K562 (cell line): Measurements from ENCODE around the gene SLC38A1. TPM values are rescaled to one million over a fixed set of nuclear protein-coding genes. Genes with fewer than 3 reads are reported as not detected.

Source experiments
- BDP1 ChIP-seq: IDR thresholded peaks from 3 replicates; pipeline ENCODE4 v1.6.1; 2011; ENCODE audit not compliant: insufficient read length, insufficient read depth
- BHLHE40 ChIP-seq: IDR thresholded peaks from 2 replicates; pipeline ENCODE4 v1.6.1; 2011; ENCODE audit warnings: low read length, improper control_type of control experiment
- CBFA2T3 ChIP-seq: fragments of 450-650 bp; IDR thresholded peaks from 2 replicates; pipeline ENCODE4 v1.6.1; 2017
- CBX1 ChIP-seq: sonication (generic); IDR thresholded peaks from 2 replicates; pipeline ENCODE4 v1.6.1; 2016; ENCODE audit warnings: antibody characterized with exemption, low read depth, mild to moderate bottlenecking
- COPS2 ChIP-seq: fragments of 450-650 bp; conservative IDR thresholded peaks from 2 replicates; pipeline ENCODE4 v1.6.1; 2016; ENCODE audit warnings: mild to moderate bottlenecking, moderate library complexity
- DNMT1 ChIP-seq: fragments of 450-650 bp; IDR thresholded peaks from 2 replicates; pipeline ENCODE4 v1.6.1; 2016; ENCODE audit warnings: antibody characterized with exemption, mild to moderate bottlenecking
- E2F5 ChIP-seq: sonication (generic); formaldehyde crosslinking; IDR thresholded peaks from 2 replicates; pipeline ENCODE4 v1.8.0; 2022; ENCODE audit warnings: mild to moderate bottlenecking, missing genetic modification reagents
- FIP1L1 ChIP-seq: fragments of 200-400 bp; formaldehyde crosslinking; IDR thresholded peaks from 2 replicates; pipeline ENCODE4 v1.6.1; 2018; ENCODE audit warnings: mild to moderate bottlenecking, low read depth, low read length; ENCODE audit not compliant: poor library complexity, severe bottlenecking
- GABPB2 ChIP-seq: fragments of 250-450 bp; sonication (Bioruptor Pico); conservative IDR thresholded peaks from 2 replicates; pipeline ENCODE4 v1.5.1; 2021; ENCODE audit warnings: mild to moderate bottlenecking
- KDM1A ChIP-seq, 2 experiments: fragments of 450-650 bp; IDR thresholded peaks; 2 replicates each; pipeline ENCODE4 v1.6.1; 2016; ENCODE audit warnings: mild to moderate bottlenecking in 2 of 2
- NR2C1 ChIP-seq, 2 experiments: fragments of 450-650 bp; IDR thresholded peaks; 2 replicates each; pipeline ENCODE4 v1.6.1; 2017; ENCODE audit warnings: mild to moderate bottlenecking in 2 of 2, antibody characterized with exemption in 1 of 2, inconsistent platforms in 1 of 2, missing compliant biosample characterization in 1 of 2, missing genetic modification characterization in 1 of 2
- PBX2 ChIP-seq, 2 experiments: IDR thresholded peaks in 1 of 2; conservative IDR thresholded peaks in 1 of 2; 2 replicates each; pipeline ENCODE4 v1.6.1; 2016; ENCODE audit warnings: low read depth in 2 of 2, mild to moderate bottlenecking in 1 of 2, missing compliant biosample characterization in 1 of 2, missing genetic modification characterization in 1 of 2, moderate library complexity in 1 of 2
- RFX5 ChIP-seq: IDR thresholded peaks from 2 replicates; pipeline ENCODE4 v1.6.1; 2011; ENCODE audit warnings: low read depth, mild to moderate bottlenecking, improper control_type of control experiment, low read length
- SMARCA5 ChIP-seq: fragments of 450-650 bp; IDR thresholded peaks from 2 replicates; pipeline ENCODE4 v1.6.1; 2016
- TCF3 ChIP-seq: sonication (generic); formaldehyde crosslinking; IDR thresholded peaks from 2 replicates; pipeline ENCODE4 v1.4.0; 2020; ENCODE audit warnings: mild to moderate bottlenecking, missing genetic modification reagents
- TCF7 ChIP-seq: sonication (generic); IDR thresholded peaks from 2 replicates; pipeline ENCODE4 v1.6.1; 2016; ENCODE audit warnings: antibody characterized with exemption, borderline replicate concordance
- UBTF ChIP-seq, 2 experiments: IDR thresholded peaks; 2 replicates each; pipeline ENCODE4 v1.6.1; 2012; ENCODE audit warnings: improper control_type of control experiment in 2 of 2, low read depth in 2 of 2, low read length in 2 of 2, borderline replicate concordance in 1 of 2
- ZBTB5 ChIP-seq: fragments of 450-650 bp; IDR thresholded peaks from 2 replicates; pipeline ENCODE4 v1.6.1; 2017; ENCODE audit warnings: antibody characterized with exemption
- ZKSCAN8 ChIP-seq: fragments of 200-800 bp; sonication (Bioruptor generic); IDR thresholded peaks from 2 replicates; pipeline ENCODE4 v1.6.1; 2016; ENCODE audit warnings: missing genetic modification characterization, missing compliant biosample characterization
- ZNF584 ChIP-seq: fragments of 200-800 bp; sonication (Bioruptor generic); IDR thresholded peaks from 2 replicates; pipeline ENCODE4 v1.6.1; 2016; ENCODE audit warnings: low read depth, mild to moderate bottlenecking, missing genetic modification characterization, missing compliant biosample characterization
- polyA plus RNA-seq, 8 experiments: library from polyadenylated mRNA; depleted of rRNA in 4 of 8; stranded (reverse) in 5 of 8; unstranded in 3 of 8; fragments of >200 nt; fragmentation: Nextera tagmentation in 2 of 8; fragmentation: Illumina TruSeq in 1 of 8; extraction: Ambion mirVana in 2 of 8; extraction: Trizol in 1 of 8; gene quantifications; 2 replicates each; pipeline versions ENCODE4 v1.2.1 to v1.2.3, GENCODE V29; 2011 to 2014; ENCODE audit warnings: inconsistent platforms in 1 of 8, missing spikeins in 1 of 8
- total RNA-seq, 7 experiments: library from RNA; depleted of rRNA in 6 of 7; stranded (reverse); fragments of >200 nt in 6 of 7; fragmentation: Illumina TruSeq in 2 of 7; extraction: Trizol in 2 of 7; gene quantifications; 2 replicates each; pipeline versions ENCODE4 v1.2.1 to v1.2.3, GENCODE V29; 2011 to 2021; ENCODE audit warnings: low replicate concordance in 1 of 7

Gene SLC38A1
- total and polyA plus RNA-seq, 9 of the 15 experiments (the other 6 are each of a cell fraction or from before 2014, with no cell fraction given): 51.9 to 112 (median 75.0) TPM

GRCh38 chr12:46259713-46260112 lies 9.1 kb downstream of the SLC38A1 start (continued):
- no peak for TF ChIP-seq RFX5
- TF ChIP-seq FIP1L1: no peak
- TF ChIP-seq TCF7: no peak
- no peak for TF ChIP-seq PBX2 (CRISPR knock-in tag; IDR thresholded peaks at IDR 0.05; ENCODE audit: low read depth)
- peak; percentile 86 for TF ChIP-seq PBX2 (tag; conservative IDR thresholded peaks at IDR 0.05; ENCODE audit: low read depth)
- 0 out of 2 replicates have a peak, but pooled peaks have one; percentile 20 for TF ChIP-seq CBFA2T3
- no peak for TF ChIP-seq BDP1
- peak; percentile 63 to 85; a peak in 3 of 4 replicates for TF ChIP-seq KDM1A (IDR thresholded peaks at IDR 0.05)
- TF ChIP-seq DNMT1: no peak
- no peak for TF ChIP-seq NR2C1 (IDR thresholded peaks at IDR 0.05)
- no peak for TF ChIP-seq NR2C1 (tag; IDR thresholded peaks at IDR 0.05)
- no peak for TF ChIP-seq GABPB2 (CRISPR knock-in tag)
- no peak for TF ChIP-seq COPS2
- no peak for TF ChIP-seq E2F5 (CRISPR knock-in tag)
- no peak for TF ChIP-seq ZNF584
- TF ChIP-seq SMARCA5: peak; percentile 72; the same call in 1 of the 2 replicates
- TF ChIP-seq ZBTB5: no peak
- peak; percentile 37; the same call in 1 of the 2 replicates for TF ChIP-seq CBX1
- 0 out of 2 replicates have a peak, but pooled peaks have one; percentile 10 for TF ChIP-seq TCF3 (CRISPR knock-in tag)
- no peak for TF ChIP-seq BHLHE40
- no peak for TF ChIP-seq ZKSCAN8
- TF ChIP-seq UBTF (IDR thresholded peaks at IDR 0.05; ENCODE audit: borderline replicate concordance in 1 of 2, low read depth in 2 of 2, low read length in 2 of 2): no peak
